Activated T-cell treated with anti-CD3 and anti-CD28 coated beads, Interleukin-2, amount 50 U/mL, for 48 hours (primary cell): ENCODE measurements around the gene KCNMB1.

Source experiments
- DNase-seq, 2 experiments: peaks; one replicate each; pipeline ENCODE4 v3.0.0-alpha.2; 2020

Gene KCNMB1

DNA sequence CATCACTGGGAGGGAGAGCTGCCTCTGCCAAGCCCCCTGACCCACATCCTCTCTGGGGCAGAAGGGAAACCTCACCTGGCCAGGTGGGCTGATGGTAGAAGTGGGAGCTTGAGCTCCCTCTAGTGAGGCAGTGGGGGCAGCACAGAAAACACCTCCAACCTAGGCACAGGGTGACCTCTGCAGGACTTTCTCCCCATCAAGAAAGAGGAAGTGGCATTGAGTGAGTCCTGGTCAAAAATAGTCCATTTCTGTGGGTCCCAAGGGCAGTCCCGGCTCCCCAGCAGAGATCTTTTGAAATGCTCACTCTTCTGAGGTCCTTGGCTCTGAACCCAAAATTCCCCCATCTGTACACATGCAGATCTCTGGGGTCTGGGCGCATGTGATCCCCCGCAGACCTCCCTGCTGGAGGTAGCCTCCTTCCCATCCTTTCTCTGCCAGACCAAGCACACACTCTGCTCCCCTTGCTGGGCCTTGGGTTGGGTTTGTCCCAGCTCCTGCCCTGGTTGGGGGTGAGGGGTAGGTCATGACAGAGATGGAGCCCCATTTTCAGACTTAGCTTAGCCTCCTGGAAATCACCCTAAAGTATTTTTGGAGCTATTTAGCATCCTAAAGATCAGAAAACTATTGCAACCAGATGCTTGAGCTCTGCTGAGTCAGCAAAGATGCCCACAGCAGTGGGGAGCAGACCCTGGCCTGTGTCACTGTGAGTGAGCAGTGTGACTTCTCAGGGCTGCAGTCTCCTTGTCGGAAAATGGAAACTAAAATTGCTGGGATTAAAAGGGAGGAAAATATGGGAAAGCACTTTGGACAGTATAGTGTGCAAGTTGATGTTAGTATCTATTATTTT, 50.0 kb downstream of the KCNMB1 start:
- DNase-seq = peak; percentile 76 to 77

DNA sequence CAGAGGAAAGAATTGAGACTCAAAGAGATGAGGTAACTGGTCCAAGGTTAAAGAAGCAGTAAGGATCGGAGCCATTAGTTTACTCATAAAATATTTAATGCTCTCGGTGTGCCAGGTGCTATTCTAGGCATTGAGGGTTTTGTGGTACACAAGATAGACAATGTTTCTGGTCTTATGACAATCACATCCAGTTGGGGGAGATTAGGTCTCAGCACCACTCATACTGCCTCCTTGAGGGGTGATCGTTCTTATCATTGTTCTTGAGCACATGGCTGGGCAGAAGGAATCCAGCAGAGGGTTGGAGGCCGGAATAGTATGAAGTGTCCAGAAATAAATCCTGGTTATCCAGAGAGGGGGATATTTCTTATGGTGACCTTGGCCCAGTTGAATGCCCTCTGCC, 50.9 kb downstream of the KCNMB1 start:
- DNase-seq = no peak

DNA sequence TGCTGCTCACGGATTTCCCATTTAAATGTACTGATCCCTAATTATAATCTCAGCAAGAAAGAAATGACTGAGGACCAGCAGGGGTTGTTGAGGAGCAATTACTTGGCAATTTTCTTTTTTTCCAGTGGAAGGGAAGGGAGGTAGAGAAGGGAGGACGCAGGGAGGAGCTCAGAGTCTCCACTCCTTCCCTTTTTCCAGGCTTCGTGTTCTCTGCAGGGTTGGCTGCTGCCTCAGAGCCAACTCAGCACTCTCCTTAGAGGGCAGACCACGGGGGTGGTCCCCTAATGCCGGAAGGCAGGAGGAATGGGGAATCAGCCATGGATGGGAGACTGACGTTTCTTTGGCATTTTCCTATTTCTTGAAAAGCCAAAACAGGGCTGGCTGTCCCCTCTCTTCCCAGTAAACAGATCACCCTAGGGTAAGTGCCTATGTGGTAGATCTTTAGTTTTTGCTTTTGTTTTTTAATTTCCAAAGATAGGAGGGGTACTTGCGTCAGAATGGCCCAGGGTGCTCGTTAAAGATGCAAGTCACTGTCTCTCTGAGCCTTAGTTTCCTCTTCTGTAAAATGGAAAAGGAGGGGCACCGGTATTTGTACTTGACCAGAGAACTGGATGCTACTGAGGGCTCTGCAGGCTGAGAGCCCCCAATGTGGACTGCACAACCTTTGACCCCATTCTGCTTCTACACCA, 52.0 kb downstream of the KCNMB1 start:
- DNase-seq = no peak

DNA sequence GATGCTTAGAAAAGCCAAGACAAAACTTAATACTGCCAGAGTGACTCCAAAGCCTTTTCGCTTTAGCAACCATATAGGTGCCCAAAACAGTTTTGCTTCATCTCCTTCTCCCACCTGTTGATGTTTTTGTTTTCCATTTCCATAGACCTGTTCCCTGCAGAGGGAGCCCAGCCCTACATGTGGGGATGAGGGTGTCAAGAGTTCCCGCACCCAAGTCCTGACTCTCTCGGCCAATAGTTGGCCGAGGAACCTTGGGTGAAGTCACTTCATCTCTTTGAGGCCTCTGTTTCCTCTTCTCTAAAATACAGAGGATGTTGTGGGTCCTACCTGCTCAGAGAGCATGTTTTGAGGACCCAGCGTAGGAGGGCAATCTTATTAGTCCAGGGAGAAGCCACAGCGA, 53.1 kb downstream of the KCNMB1 start:
- no peak for DNase-seq

DNA sequence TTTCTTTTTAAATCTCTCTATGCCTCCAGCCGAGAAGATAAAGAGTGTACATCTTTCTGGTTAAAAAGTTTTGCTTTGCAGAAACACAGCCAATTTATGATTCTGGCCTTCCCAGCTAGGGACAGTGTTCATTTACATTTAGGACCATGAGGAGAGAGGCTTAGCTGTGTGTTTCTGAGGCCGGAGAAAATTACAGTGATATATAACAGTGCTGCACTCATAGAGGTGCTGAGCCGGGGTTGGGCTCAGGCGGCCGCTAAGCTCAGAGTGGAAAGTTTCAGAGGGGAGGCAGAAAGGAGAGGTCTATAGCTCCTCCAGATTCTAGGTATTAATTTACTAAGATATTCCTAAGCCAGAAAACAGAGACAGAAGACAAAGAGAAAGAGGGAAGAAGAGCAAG, 54.5 kb downstream of the KCNMB1 start:
- DNase-seq = peak in 1 of 2 experiments; percentile 57

DNA sequence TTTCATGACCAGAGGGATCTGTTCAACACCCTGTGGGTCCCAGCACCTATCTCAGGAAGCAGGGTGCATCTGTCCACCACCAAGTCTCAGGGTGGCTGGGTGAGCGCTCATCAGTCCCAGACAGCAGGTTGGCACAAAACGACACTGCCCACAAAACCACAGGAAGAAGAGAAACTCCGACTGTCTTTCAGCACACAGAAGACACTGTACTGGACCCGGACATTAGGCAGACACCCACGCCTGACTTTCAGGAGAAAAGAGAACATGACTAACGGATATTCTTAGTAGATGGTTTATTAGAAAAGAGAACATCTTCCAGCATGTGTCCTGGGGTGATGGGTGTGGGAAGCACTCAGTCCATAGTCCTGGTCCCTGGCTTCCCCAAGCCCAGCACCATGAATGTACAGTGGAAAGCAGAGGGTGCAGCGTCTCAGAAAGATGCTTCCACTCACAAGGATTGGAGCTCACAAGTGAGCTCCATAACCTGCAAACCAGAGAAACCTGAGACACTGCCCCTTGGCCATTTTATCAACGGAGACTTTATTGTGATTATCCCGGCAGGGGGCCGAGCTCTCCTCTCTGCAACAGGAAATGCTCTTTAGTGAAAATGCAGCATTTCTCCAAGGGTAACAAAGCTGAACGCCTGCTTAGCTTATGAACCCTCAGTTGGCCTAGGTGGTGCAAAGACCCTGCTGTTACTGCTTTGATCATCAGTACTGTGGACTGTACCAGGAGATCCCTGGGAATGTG, 55.8 kb downstream of the KCNMB1 start:
- peak; percentile 72 to 78 for DNase-seq

DNA sequence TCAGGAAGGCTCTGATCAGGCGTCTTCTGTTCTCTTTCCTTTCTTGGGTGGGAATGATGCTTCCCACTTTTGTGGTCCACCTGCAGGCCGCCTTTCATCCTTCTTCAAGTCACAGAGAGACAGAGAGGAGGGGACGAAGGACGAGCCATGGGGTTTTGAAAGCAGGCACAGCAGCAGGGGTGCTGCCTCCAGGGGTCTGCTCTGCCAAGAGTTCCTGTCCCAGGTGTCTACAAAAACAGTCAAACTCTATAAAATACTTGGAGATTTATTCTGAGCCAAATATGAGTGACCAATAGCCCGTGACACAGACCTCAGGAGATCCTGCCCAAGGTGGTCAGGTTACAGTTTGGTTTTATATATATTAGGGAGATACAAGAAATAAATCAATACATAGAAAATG, 57.1 kb downstream of the KCNMB1 start:
- no peak for DNase-seq

DNA sequence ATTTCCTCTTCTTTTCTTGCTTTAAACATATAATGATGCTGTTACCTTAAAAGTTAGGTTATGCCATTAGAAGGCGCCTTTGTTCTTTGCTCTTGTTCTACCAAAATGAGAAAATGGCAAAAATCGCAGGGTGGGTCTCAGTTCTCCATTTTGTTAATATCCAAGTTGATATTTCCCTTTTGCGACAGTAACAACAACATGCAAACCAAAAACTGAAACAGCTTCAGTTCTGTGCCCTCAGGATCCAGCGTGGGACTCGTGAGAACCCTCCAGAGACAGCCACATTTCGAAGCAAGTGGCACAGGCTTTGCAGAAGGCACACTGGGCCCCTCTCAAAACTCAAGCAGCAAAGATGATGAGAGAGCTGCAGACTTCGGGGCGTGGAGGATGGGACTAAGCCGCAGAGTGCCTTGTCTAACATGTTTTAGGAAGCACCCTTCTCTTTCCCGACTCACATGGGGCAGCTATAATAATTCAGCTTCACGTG, 58.6 kb downstream of the KCNMB1 start:
- peak; percentile 59 to 60 for DNase-seq

DNA sequence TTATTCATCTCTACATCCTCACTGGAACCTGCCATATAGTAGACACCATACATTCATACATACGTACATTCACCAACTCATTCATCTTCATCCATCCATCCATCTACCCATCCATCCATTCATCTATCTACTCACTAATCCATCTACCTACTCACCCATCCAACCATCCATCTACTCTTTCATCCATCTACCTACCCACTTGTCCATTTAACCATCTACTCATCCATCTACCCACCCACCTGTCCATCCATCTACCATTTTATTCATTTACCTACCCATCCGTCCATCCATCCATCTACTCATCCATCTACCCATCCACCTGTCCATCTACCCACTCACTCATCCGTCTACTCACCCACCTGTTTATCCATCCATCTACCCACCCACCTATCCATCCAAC, 59.6 kb downstream of the KCNMB1 start:
- DNase-seq = no peak

DNA sequence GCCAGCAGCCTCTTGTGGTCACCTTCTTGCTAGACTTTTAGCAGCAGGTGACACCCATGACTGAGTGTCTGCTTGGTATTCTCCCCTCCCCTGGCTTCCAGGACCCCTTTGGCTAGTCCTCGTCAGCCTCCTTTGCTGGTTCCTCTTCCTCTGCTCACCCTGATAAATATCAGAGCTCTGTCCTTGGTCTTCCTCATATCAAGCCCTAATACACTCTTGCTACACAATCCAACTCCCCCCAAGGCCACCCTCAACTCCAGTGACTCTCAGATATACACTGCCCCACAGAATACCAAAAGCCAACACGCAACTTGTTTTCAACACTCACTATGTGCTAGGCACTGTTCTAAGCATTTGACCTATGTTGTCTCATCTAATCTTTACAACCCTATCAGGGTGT, 61.3 kb downstream of the KCNMB1 start:
- DNase-seq = no peak

DNA sequence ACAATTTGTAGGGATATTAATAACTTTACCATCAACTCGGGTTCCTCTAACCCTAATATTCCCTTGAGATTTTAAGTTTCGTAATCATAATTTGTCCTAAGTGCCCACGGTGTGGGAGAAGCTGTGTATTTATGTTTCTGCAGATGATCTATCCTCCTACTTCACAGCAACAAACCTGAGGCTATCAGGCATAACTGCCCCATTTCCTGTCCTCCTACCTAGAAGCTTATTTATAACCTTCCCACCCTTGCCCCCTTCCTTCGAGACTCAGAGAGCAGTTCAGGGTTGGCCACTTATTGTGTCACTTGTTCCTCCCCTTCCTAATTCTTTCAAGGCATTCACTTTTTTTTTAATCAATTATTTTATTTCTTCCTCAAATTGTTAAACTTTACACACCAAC, 62.0 kb downstream of the KCNMB1 start:
- DNase-seq = no peak
